Ishikawa (cell line): ENCODE measurements around the gene C2orf49.

ENCODE experiments used
- CEBPB ChIP-seq: IDR thresholded peaks from 2 replicates; pipeline ENCODE4 v1.6.1; 2012
- CREB1 ChIP-seq: IDR thresholded peaks from 2 replicates; pipeline ENCODE4 v1.6.1; 2012; ENCODE audit warnings: low read depth
- EGR1 ChIP-seq: IDR thresholded peaks from 2 replicates; pipeline ENCODE4 v1.6.1; 2012
- EP300 ChIP-seq: IDR thresholded peaks from 2 replicates; pipeline ENCODE4 v1.6.1; 2012; ENCODE audit warnings: borderline replicate concordance
- FOXM1 ChIP-seq: IDR thresholded peaks from 2 replicates; pipeline ENCODE4 v1.6.1; 2012; ENCODE audit warnings: low read depth, borderline replicate concordance
- MAX ChIP-seq: IDR thresholded peaks from 2 replicates; pipeline ENCODE4 v1.6.1; 2012
- NFIC ChIP-seq: IDR thresholded peaks from 2 replicates; pipeline ENCODE4 v1.6.1; 2012
- RAD21 ChIP-seq: IDR thresholded peaks from 2 replicates; pipeline ENCODE4 v1.6.1; 2012; ENCODE audit warnings: low read depth
- TAF1 ChIP-seq: IDR thresholded peaks from 2 replicates; pipeline ENCODE4 v1.6.1; 2012; ENCODE audit warnings: low read depth, mild to moderate bottlenecking
- TCF12 ChIP-seq: IDR thresholded peaks from 2 replicates; pipeline ENCODE4 v1.6.1; 2012; ENCODE audit warnings: low read depth
- TEAD4 ChIP-seq: IDR thresholded peaks from 2 replicates; pipeline ENCODE4 v1.6.1; 2012
- USF1 ChIP-seq: IDR thresholded peaks from 2 replicates; pipeline ENCODE4 v1.6.1; 2012
- YY1 ChIP-seq: IDR thresholded peaks from 2 replicates; pipeline ENCODE4 v1.6.1; 2012; ENCODE audit warnings: low read depth
- ZBTB7A ChIP-seq: IDR thresholded peaks from 2 replicates; pipeline ENCODE4 v1.6.1; 2012; ENCODE audit warnings: low read depth
- TF ChIP-seq, protein P1 (sequence below): IDR thresholded peaks from 2 replicates; pipeline ENCODE4 v1.6.1; 2012; ENCODE audit warnings: low read depth, mild to moderate bottlenecking

The C2orf49 gene

GRCh38 chr2:105321875-105322646 lies 15.3 kb upstream of the C2orf49 start:
- no peak for TF ChIP-seq USF1
- TF ChIP-seq MAX = no peak
- TF ChIP-seq EGR1 = no peak
- no peak for TF ChIP-seq NFIC
- TF ChIP-seq CREB1 = no peak
- TF ChIP-seq TCF12 = no peak

DNA sequence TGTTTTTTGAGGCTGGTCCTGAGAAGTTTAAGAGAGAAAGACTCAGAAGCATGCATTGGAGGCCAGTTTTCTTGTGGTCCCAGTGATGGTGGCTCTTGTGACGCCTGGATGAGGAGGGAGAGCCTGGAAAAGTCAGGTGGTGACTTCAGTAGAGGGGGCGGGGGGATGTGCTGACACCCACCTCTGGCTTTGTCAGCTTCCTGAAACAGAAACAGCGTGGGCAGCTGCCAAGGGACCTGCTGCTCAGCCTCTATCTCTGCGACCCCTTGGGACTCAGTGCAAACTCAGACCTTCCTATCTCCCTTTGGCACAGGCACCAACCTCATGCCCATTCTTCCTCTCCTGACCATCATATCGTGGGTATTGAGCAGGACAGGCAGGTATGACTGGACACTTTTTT lies 14.2 kb upstream of the C2orf49 start:
- TF ChIP-seq NFIC (no peak), USF1 (no peak), MAX (no peak), EP300 (no peak), RAD21 (no peak)

DNA sequence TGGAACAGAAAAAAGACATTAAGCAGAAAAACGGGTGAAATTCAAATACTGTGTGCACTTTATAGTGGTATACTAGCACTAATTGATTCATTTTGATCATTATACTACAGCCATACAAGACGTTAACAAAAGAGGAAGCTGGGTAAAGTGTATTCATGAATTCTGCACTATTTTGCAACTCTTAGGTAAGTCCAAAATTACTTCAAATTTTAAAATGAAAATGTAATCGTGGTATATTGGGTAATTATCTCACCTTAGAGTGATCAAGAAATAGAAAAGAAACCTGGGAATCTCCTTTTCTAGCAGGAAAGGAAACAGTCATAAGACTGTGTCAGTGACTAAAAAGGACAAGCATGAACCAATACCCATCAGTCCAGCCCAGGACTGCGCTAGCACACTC lies 13.2 kb upstream of the C2orf49 start:
- TF ChIP-seq RAD21 = no peak
- no peak for TF ChIP-seq NFIC
- TF ChIP-seq, protein P1, sequence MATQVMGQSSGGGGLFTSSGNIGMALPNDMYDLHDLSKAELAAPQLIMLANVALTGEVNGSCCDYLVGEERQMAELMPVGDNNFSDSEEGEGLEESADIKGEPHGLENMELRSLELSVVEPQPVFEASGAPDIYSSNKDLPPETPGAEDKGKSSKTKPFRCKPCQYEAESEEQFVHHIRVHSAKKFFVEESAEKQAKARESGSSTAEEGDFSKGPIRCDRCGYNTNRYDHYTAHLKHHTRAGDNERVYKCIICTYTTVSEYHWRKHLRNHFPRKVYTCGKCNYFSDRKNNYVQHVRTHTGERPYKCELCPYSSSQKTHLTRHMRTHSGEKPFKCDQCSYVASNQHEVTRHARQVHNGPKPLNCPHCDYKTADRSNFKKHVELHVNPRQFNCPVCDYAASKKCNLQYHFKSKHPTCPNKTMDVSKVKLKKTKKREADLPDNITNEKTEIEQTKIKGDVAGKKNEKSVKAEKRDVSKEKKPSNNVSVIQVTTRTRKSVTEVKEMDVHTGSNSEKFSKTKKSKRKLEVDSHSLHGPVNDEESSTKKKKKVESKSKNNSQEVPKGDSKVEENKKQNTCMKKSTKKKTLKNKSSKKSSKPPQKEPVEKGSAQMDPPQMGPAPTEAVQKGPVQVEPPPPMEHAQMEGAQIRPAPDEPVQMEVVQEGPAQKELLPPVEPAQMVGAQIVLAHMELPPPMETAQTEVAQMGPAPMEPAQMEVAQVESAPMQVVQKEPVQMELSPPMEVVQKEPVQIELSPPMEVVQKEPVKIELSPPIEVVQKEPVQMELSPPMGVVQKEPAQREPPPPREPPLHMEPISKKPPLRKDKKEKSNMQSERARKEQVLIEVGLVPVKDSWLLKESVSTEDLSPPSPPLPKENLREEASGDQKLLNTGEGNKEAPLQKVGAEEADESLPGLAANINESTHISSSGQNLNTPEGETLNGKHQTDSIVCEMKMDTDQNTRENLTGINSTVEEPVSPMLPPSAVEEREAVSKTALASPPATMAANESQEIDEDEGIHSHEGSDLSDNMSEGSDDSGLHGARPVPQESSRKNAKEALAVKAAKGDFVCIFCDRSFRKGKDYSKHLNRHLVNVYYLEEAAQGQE = no peak
- no peak for TF ChIP-seq YY1
- TF ChIP-seq TAF1 = no peak
- no peak for TF ChIP-seq MAX

DNA sequence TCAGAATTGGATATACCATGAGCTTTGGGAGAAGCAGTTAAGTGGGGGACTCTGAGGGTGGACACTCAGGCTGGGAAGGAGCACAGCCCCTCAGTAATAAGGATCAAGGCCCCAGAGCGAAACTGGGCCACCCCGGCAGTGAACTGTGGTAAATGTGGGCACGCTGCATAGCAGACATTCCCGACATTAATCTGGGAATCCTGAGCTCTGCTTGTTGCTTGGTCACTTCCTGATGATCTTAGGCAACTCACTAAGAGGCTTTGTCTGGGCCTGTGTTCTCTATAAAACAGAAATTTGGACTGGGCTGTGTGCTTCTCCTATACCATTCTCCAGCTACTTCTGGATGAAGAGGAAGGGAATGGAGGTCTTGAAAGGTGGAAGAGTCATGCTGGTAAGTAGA lies 12.6 kb upstream of the C2orf49 start:
- TF ChIP-seq EP300 (no peak), ZBTB7A (no peak), TEAD4 (no peak), MAX (no peak), CEBPB (no peak), TCF12 (no peak), TAF1 (no peak), NFIC (no peak), FOXM1 (no peak), YY1 (no peak), USF1 (no peak), CREB1 (no peak), EGR1 (no peak), RAD21 (no peak)
- TF ChIP-seq, protein P1 = no peak

DNA sequence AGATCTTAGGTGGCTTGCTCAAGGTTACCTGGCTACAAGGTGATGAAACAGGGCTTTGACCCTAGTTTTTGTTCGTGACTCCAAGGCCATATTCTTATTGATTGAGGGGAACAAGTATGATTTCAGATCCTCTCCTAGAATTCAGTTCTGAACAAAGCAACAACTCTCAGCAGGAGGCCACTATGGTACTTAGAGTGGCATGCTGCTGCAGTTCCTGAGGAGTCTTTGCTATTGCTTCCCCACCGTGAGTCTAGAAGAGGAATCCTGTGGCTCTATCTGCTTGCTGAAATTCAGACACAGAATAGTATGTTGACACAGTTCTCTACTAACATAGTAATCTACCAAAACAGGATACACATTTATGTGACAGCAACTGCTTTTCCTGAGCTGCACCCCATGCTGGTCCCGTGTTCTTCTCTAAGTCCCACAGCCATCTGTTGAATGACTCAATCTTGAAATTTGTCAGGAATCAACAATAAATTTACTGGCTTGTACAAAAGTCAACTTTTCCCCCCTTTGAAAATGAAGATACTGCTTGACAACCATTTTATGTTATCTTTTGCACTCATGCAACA lies 11.9 kb upstream of the C2orf49 start:
- TF ChIP-seq YY1 (no peak), TCF12 (no peak), CREB1 (no peak), NFIC (no peak), MAX (no peak), CEBPB (no peak), TEAD4 (no peak)
